Measurements from ENCODE around the gene BICDL2. TPM values are rescaled to one million over a fixed set of nuclear protein-coding genes. Genes with fewer than 3 reads are reported as not detected.

BICDL2 gene
- total and polyA plus RNA-seq, 2 of the 4 experiments (the other 2 are of a cell fraction) = 0.17 to 0.18 TPM

DNA sequence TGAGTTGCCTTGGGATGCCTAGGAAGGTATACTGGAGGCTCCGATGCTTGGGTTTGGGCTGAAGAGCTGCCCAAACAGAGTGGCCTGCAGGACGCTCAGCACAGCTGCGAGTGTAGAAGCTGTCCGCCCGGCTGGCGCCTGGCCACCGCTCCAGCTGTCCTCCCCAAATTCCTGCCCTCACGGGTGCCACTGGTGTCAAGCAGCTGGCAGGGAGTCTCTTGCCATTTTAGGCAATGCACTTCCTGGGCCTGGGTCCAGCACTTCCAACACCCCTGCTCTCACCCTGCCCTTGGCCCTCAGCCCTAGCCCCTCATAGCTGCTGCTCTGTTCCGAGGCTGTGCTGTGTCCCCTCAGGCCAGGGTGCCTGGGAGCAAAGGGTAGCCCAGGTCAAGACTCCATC, 51.3 kb downstream of the BICDL2 start:
- 0 out of 2 replicates have a peak, but pooled peaks cover 4% of the 10 kb centered on the region for H3K9me1 ChIP-seq (ENCODE audit: insufficient read depth, low read length)
- H3K4me3 ChIP-seq (ENCODE audit: insufficient read depth, low read depth, low read length) = no peak overlapping the region
- H2AK5ac ChIP-seq (ENCODE audit: low read depth, low read length) = no peak overlapping the region
- POLR2A ChIA-PET (ENCODE audit: unreplicated experiment) = interaction anchor here (0.6 kb wide), 1 partner anchor 39 kb away, joined by 7 read pairs; no protein-coding TSS in a partner anchor
- H3K4me1 ChIP-seq (ENCODE audit: control insufficient read depth, insufficient read depth, low read length) = peaks cover 6% of the 10 kb centered on the region
- no peak overlapping the region for H3K4ac ChIP-seq (ENCODE audit: low read depth, low read length)
- CTCF ChIA-PET = no interaction called here
- peaks cover 19% of the 10 kb centered on the region for H3K27me3 ChIP-seq (ENCODE audit: control insufficient read depth, insufficient read depth, low read length)
- WGBS, 2 experiments (ENCODE audit: extremely low coverage in 2 of 2, insufficient read length in 1 of 2) = 39% methylated on average over 5 of the region's 9 CpGs; no CpG with 5 or more reads in 1 of the 2 experiments
- H3K14ac ChIP-seq (replicated peaks; ENCODE audit: low read depth, low read length) = no peak overlapping the region
- H2AFZ ChIP-seq (replicated peaks; ENCODE audit: low read length, poor library complexity) = no peak overlapping the region
- no peak overlapping the region for H4K91ac ChIP-seq (ENCODE audit: insufficient read depth, low read depth, low read length)
- H4K5ac ChIP-seq (ENCODE audit: low read depth, low read length) = no peak overlapping the region
- no peak overlapping the region for H2BK20ac ChIP-seq (ENCODE audit: low read depth, low read length)
- intact Hi-C loops (cut with micrococcal nuclease) (no loop called here), in situ Hi-C loops (cut with MboI; ENCODE audit: low sequenced_read_pairs) (no loop called here), dilution Hi-C loops (cut with HindIII; ENCODE audit: low sequenced_read_pairs, unreplicated experiment) (no loop called here)
- no peaks in the 10 kb centered on the region for H3K36me3 ChIP-seq (ENCODE audit: control insufficient read depth, insufficient read depth, low read length)
- no peak overlapping the region for H2BK5ac ChIP-seq (ENCODE audit: low read depth, low read length, poor library complexity, severe bottlenecking)
- no peak overlapping the region for H3K4me2 ChIP-seq (ENCODE audit: low read depth, low read length)
- no TSS peak for BruUV-seq (replicated peaks)
- no peak for TF ChIP-seq ELK1 (IDR thresholded peaks at IDR 0.05; ENCODE audit: borderline replicate concordance, low read depth, low read length)
- TF ChIP-seq FOS (IDR thresholded peaks at IDR 0.05; ENCODE audit: low read depth, low read length) = no peak
- no peak for TF ChIP-seq MXI1 (IDR thresholded peaks at IDR 0.05; ENCODE audit: borderline replicate concordance, low read depth, low read length)
- TF ChIP-seq, protein P1, sequence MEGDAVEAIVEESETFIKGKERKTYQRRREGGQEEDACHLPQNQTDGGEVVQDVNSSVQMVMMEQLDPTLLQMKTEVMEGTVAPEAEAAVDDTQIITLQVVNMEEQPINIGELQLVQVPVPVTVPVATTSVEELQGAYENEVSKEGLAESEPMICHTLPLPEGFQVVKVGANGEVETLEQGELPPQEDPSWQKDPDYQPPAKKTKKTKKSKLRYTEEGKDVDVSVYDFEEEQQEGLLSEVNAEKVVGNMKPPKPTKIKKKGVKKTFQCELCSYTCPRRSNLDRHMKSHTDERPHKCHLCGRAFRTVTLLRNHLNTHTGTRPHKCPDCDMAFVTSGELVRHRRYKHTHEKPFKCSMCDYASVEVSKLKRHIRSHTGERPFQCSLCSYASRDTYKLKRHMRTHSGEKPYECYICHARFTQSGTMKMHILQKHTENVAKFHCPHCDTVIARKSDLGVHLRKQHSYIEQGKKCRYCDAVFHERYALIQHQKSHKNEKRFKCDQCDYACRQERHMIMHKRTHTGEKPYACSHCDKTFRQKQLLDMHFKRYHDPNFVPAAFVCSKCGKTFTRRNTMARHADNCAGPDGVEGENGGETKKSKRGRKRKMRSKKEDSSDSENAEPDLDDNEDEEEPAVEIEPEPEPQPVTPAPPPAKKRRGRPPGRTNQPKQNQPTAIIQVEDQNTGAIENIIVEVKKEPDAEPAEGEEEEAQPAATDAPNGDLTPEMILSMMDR (conservative IDR thresholded peaks at IDR 0.05; ENCODE audit: low read depth, low read length) = no peak
- no peak for TF ChIP-seq RCOR1 (IDR thresholded peaks at IDR 0.05; ENCODE audit: insufficient replicate concordance, low read length)
- TF ChIP-seq RFX5 (IDR thresholded peaks at IDR 0.05; ENCODE audit: low read depth, low read length) = no peak
- TF ChIP-seq SMC3 (IDR thresholded peaks at IDR 0.05; ENCODE audit: low read depth, low read length) = no peak
- TF ChIP-seq CHD1 (IDR thresholded peaks at IDR 0.05; ENCODE audit: low read depth, low read length) = no peak
- H3K18ac ChIP-seq (ENCODE audit: low read depth, low read length) = no peak overlapping the region
- no peak overlapping the region for H2BK15ac ChIP-seq (ENCODE audit: low read depth, low read length)
- no peaks in the 10 kb centered on the region for H4K20me1 ChIP-seq (ENCODE audit: insufficient read depth, low read length)
- no peaks in the 10 kb centered on the region for H3K9me3 ChIP-seq (ENCODE audit: control insufficient read depth, insufficient read depth, low read length)
- DNase-seq = no peak
- no peak overlapping the region for H3K23ac ChIP-seq (ENCODE audit: low read depth, low read length)
- peaks cover 0 to 6% of the 10 kb centered on the region in 2 experiments; a peak in 1 of 4 replicates for H3K79me1 ChIP-seq (ENCODE audit: low read depth in 1 of 2, low read length in 2 of 2)
- H2AK9ac ChIP-seq (replicated peaks; ENCODE audit: low read depth, low read length, poor library complexity) = no peak overlapping the region
- ATAC-seq (ENCODE audit: low read depth) = no peak
- H3K56ac ChIP-seq (ENCODE audit: extremely low read depth, insufficient read depth, low read length) = no peak overlapping the region
- no peak overlapping the region for H3K27ac ChIP-seq (ENCODE audit: insufficient read depth, low read length)
- H2BK120ac ChIP-seq (ENCODE audit: low read depth, low read length) = no peak overlapping the region
- H4K8ac ChIP-seq (ENCODE audit: low read depth in 2 of 2, low read length in 2 of 2) = no peak overlapping the region
- H3K9ac ChIP-seq (ENCODE audit: low read depth, low read length) = no peak overlapping the region

All from IMR-90 (cell line).